Measurements from ENCODE around the gene CASP3. TPM values are rescaled to one million over a fixed set of nuclear protein-coding genes. Genes with fewer than 3 reads are reported as not detected.

Gene CASP3
- polyA plus RNA-seq, 4 donors, result 37.2 to 66.6 (median 57.8) TPM

- H3K27ac ChIP-seq (ENCODE audit: low read depth in 1 of 3, low read length in 2 of 3), result no peak overlapping the region
- H3K9me3 ChIP-seq (ENCODE audit: control insufficient read depth in 2 of 2, insufficient read depth in 1 of 2, low read depth in 1 of 2, low read length in 1 of 2), result no peaks in the 10 kb centered on the region
- WGBS, 3 donors, result 66 to 82% (median 77%) methylated on average over 11 of the region's 11 CpGs
- H3K27me3 ChIP-seq (ENCODE audit: control insufficient read depth in 3 of 3, insufficient read depth in 3 of 3, low read length in 3 of 3), result no peaks in the 10 kb centered on the region
- FAIRE-seq (no peak), DNase-seq (no peak)
- peaks cover 0 to 11% (median 2%) of the 10 kb centered on the region in 3 donors for H3K36me3 ChIP-seq (ENCODE audit: control insufficient read depth in 3 of 3, insufficient read depth in 2 of 3, low read depth in 1 of 3, low read length in 3 of 3)
- H3K4me1 ChIP-seq (ENCODE audit: control insufficient read depth in 3 of 3, insufficient read depth in 2 of 3, low read depth in 1 of 3, low read length in 2 of 3), result no peaks in the 10 kb centered on the region
- no peak overlapping the region for H3K4me3 ChIP-seq (ENCODE audit: low read depth in 1 of 3, low read length in 3 of 3)
These were observed 39.2 kb upstream of the CASP3 start for GRCh38 chr4:184688447-184688846.

GRCh38 chr4:184688005-184688404 is 38.8 kb upstream of the CASP3 start:
- peaks cover 0 to 11% (median 2%) of the 10 kb centered on the region in 3 donors for H3K36me3 ChIP-seq (ENCODE audit: control insufficient read depth in 3 of 3, insufficient read depth in 2 of 3, low read depth in 1 of 3, low read length in 3 of 3)
- no peaks in the 10 kb centered on the region for H3K9me3 ChIP-seq (ENCODE audit: control insufficient read depth in 2 of 2, insufficient read depth in 1 of 2, low read depth in 1 of 2, low read length in 1 of 2)
- H3K4me3 ChIP-seq (ENCODE audit: low read depth in 1 of 3, low read length in 3 of 3), result no peak overlapping the region
- WGBS, 3 donors, result 42 to 51% (median 43%) methylated on average over 3 of the region's 3 CpGs
- DNase-seq (no peak), FAIRE-seq (no peak)
- H3K4me1 ChIP-seq (ENCODE audit: control insufficient read depth in 3 of 3, insufficient read depth in 2 of 3, low read depth in 1 of 3, low read length in 2 of 3), result no peaks in the 10 kb centered on the region
- H3K27me3 ChIP-seq (ENCODE audit: control insufficient read depth in 3 of 3, insufficient read depth in 3 of 3, low read length in 3 of 3), result no peaks in the 10 kb centered on the region
- no peak overlapping the region for H3K27ac ChIP-seq (ENCODE audit: low read depth in 1 of 3, low read length in 2 of 3)

GRCh38 chr4:184684491-184685189 is 35.4 kb upstream of the CASP3 start:
- no peaks in the 10 kb centered on the region for H3K4me1 ChIP-seq (ENCODE audit: control insufficient read depth in 3 of 3, insufficient read depth in 2 of 3, low read depth in 1 of 3, low read length in 2 of 3)
- peak; percentile 22 to 23 for DNase-seq
- H3K36me3 ChIP-seq (ENCODE audit: control insufficient read depth in 3 of 3, insufficient read depth in 2 of 3, low read depth in 1 of 3, low read length in 3 of 3), result peaks cover 0 to 20% (median 2%) of the 10 kb centered on the region in 3 donors
- FAIRE-seq, result no peak
- H3K4me3 ChIP-seq (ENCODE audit: low read depth in 1 of 3, low read length in 3 of 3), result no peak overlapping the region
- peak overlapping the region in 1 of 3 donors; percentile 58 for H3K27ac ChIP-seq (ENCODE audit: low read depth in 1 of 3, low read length in 2 of 3)
- 68 to 69% (median 68%) methylated on average over 5 of the region's 5 CpGs for WGBS, 3 donors
- H3K9me3 ChIP-seq (ENCODE audit: control insufficient read depth in 2 of 2, insufficient read depth in 1 of 2, low read depth in 1 of 2, low read length in 1 of 2), result peaks cover 0 to 1% of the 10 kb centered on the region in 2 donors
- no peaks in the 10 kb centered on the region for H3K27me3 ChIP-seq (ENCODE audit: control insufficient read depth in 3 of 3, insufficient read depth in 3 of 3, low read length in 3 of 3)

GRCh38 chr4:184681916-184682315 is 32.7 kb upstream of the CASP3 start:
- no peak overlapping the region for H3K27ac ChIP-seq (ENCODE audit: low read depth in 1 of 3, low read length in 2 of 3)
- H3K4me3 ChIP-seq (ENCODE audit: low read depth in 1 of 3, low read length in 3 of 3), result no peak overlapping the region
- 90 to 95% (median 91%) methylated on average over 1 of the region's 1 CpG for WGBS, 3 donors
- peaks cover 0 to 4% of the 10 kb centered on the region in 2 donors for H3K9me3 ChIP-seq (ENCODE audit: control insufficient read depth in 2 of 2, insufficient read depth in 1 of 2, low read depth in 1 of 2, low read length in 1 of 2)
- FAIRE-seq (no peak), DNase-seq (no peak)
- no peaks in the 10 kb centered on the region for H3K4me1 ChIP-seq (ENCODE audit: control insufficient read depth in 3 of 3, insufficient read depth in 2 of 3, low read depth in 1 of 3, low read length in 2 of 3)
- peaks cover 0 to 17% (median 2%) of the 10 kb centered on the region in 3 donors for H3K36me3 ChIP-seq (ENCODE audit: control insufficient read depth in 3 of 3, insufficient read depth in 2 of 3, low read depth in 1 of 3, low read length in 3 of 3)
- H3K27me3 ChIP-seq (ENCODE audit: control insufficient read depth in 3 of 3, insufficient read depth in 3 of 3, low read length in 3 of 3), result no peaks in the 10 kb centered on the region

- H3K9me3 ChIP-seq (ENCODE audit: control insufficient read depth in 2 of 2, insufficient read depth in 1 of 2, low read depth in 1 of 2, low read length in 1 of 2), result peaks cover 0 to 4% of the 10 kb centered on the region in 2 donors
- no peak overlapping the region for H3K4me3 ChIP-seq (ENCODE audit: low read depth in 1 of 3, low read length in 3 of 3)
- DNase-seq (peak; percentile 90 to 92), FAIRE-seq (no peak)
- H3K4me1 ChIP-seq (ENCODE audit: control insufficient read depth in 3 of 3, insufficient read depth in 2 of 3, low read depth in 1 of 3, low read length in 2 of 3), result no peaks in the 10 kb centered on the region
- WGBS, 3 donors, result 14 to 65% (median 37%) methylated on average over 9 of the region's 9 CpGs
- H3K27ac ChIP-seq (ENCODE audit: low read depth in 1 of 3, low read length in 2 of 3), result peak overlapping the region in 2 of 3 donors; percentile 60 to 79
- peaks cover 0 to 12% (median 2%) of the 10 kb centered on the region in 3 donors for H3K36me3 ChIP-seq (ENCODE audit: control insufficient read depth in 3 of 3, insufficient read depth in 2 of 3, low read depth in 1 of 3, low read length in 3 of 3)
- H3K27me3 ChIP-seq (ENCODE audit: control insufficient read depth in 3 of 3, insufficient read depth in 3 of 3, low read length in 3 of 3), result no peaks in the 10 kb centered on the region
These were observed 31.5 kb upstream of the CASP3 start for GRCh38 chr4:184680698-184681097.

GRCh38 chr4:184675821-184676492 is 26.7 kb upstream of the CASP3 start:
- DNase-seq, result no peak
- no peaks in the 10 kb centered on the region for H3K4me1 ChIP-seq (ENCODE audit: control insufficient read depth in 3 of 3, insufficient read depth in 2 of 3, low read depth in 1 of 3, low read length in 2 of 3)
- no peaks in the 10 kb centered on the region for H3K27me3 ChIP-seq (ENCODE audit: control insufficient read depth in 3 of 3, insufficient read depth in 3 of 3, low read length in 3 of 3)
- no peak overlapping the region for H3K4me3 ChIP-seq (ENCODE audit: low read depth in 1 of 3, low read length in 3 of 3)
- 80 to 87% (median 85%) methylated on average over 3 of the region's 3 CpGs for WGBS, 3 donors
- peaks cover 2 to 21% (median 4%) of the 10 kb centered on the region in 3 donors for H3K36me3 ChIP-seq (ENCODE audit: control insufficient read depth in 3 of 3, insufficient read depth in 2 of 3, low read depth in 1 of 3, low read length in 3 of 3)
- no peak overlapping the region for H3K27ac ChIP-seq (ENCODE audit: low read depth in 1 of 3, low read length in 2 of 3)
- H3K9me3 ChIP-seq (ENCODE audit: control insufficient read depth in 2 of 2, insufficient read depth in 1 of 2, low read depth in 1 of 2, low read length in 1 of 2), result peaks cover 0 to 4% of the 10 kb centered on the region in 2 donors
- FAIRE-seq, result no peak

- FAIRE-seq (no peak), DNase-seq (no peak)
- Histone ChIP-seq H3K4me3 (ENCODE audit: low read depth in 1 of 3, low read length in 3 of 3) (no peak overlapping the region), H3K9me3 (ENCODE audit: control insufficient read depth in 2 of 2, insufficient read depth in 1 of 2, low read depth in 1 of 2, low read length in 1 of 2) (peaks cover 0 to 4% of the 10 kb centered on the region in 2 donors), H3K36me3 (ENCODE audit: control insufficient read depth in 3 of 3, insufficient read depth in 2 of 3, low read depth in 1 of 3, low read length in 3 of 3) (peaks cover 2 to 22% (median 4%) of the 10 kb centered on the region in 3 donors), H3K4me1 (ENCODE audit: control insufficient read depth in 3 of 3, insufficient read depth in 2 of 3, low read depth in 1 of 3, low read length in 2 of 3) (no peaks in the 10 kb centered on the region), H3K27ac (ENCODE audit: low read depth in 1 of 3, low read length in 2 of 3) (no peak overlapping the region), H3K27me3 (ENCODE audit: control insufficient read depth in 3 of 3, insufficient read depth in 3 of 3, low read length in 3 of 3) (no peaks in the 10 kb centered on the region)
- WGBS, 3 donors, result 88 to 99% (median 97%) methylated on average over 5 of the region's 5 CpGs
These were observed 25.8 kb upstream of the CASP3 start for GRCh38 chr4:184675018-184675417.

- Histone ChIP-seq H3K4me1 (ENCODE audit: control insufficient read depth in 3 of 3, insufficient read depth in 2 of 3, low read depth in 1 of 3, low read length in 2 of 3) (no peaks in the 10 kb centered on the region), H3K27me3 (ENCODE audit: control insufficient read depth in 3 of 3, insufficient read depth in 3 of 3, low read length in 3 of 3) (no peaks in the 10 kb centered on the region), H3K27ac (ENCODE audit: low read depth in 1 of 3, low read length in 2 of 3) (no peak overlapping the region), H3K9me3 (ENCODE audit: control insufficient read depth in 2 of 2, insufficient read depth in 1 of 2, low read depth in 1 of 2, low read length in 1 of 2) (no peaks in the 10 kb centered on the region), H3K36me3 (ENCODE audit: control insufficient read depth in 3 of 3, insufficient read depth in 2 of 3, low read depth in 1 of 3, low read length in 3 of 3) (peaks cover 2 to 27% (median 4%) of the 10 kb centered on the region in 3 donors), H3K4me3 (ENCODE audit: low read depth in 1 of 3, low read length in 3 of 3) (no peak overlapping the region)
- no peak for DNase-seq
- WGBS, 3 donors, result 96 to 98% (median 97%) methylated on average over 4 of the region's 4 CpGs
- FAIRE-seq, result no peak
These were observed 24.8 kb upstream of the CASP3 start for GRCh38 chr4:184674011-184674410.
